A673 (cell line): ENCODE data around the gene FBXL7. TPM values are rescaled to one million over a fixed set of nuclear protein-coding genes. Genes with fewer than 3 reads are reported as not detected.

Experiments used
- BruUV-seq: library from RNA; stranded (reverse); fragments of 400-500 nt; replicated peaks from 2 replicates; lab custom pipeline; 2021; lab: Mats Ljungman, UMichigan
- CTCF ChIA-PET: fragments of 300-600 bp; sonication (Branson Sonifier 250); formaldehyde crosslinking; loops from one replicate; lab custom pipeline; 2022; ENCODE audit warnings: antibody characterized with exemption; lab: Charles Lee
- POLR2A ChIA-PET: fragments of 300-600 bp; sonication (Branson Sonifier 250); formaldehyde crosslinking; loops from one replicate; lab custom pipeline; 2022; ENCODE audit warnings: antibody characterized with exemption; ENCODE audit not compliant: low non-redundant PET; lab: Charles Lee
- DNase-seq: peaks from one replicate; pipeline ENCODE4 v3.0.0-alpha.2; 2015; ENCODE audit warnings: low spot score
- H3K27ac ChIP-seq: fragments of 200-600 bp; sonication (generic); 2 replicates; pipeline ENCODE4 v1.5.1; 2016; ENCODE audit warnings: mixed run types, low read depth, mild to moderate bottlenecking, mixed read lengths, antibody characterized with exemption, low read length; ENCODE audit not compliant: poor library complexity, severe bottlenecking
- H3K27me3 ChIP-seq: fragments of 200-600 bp; sonication (generic); replicated peaks from 2 replicates; pipeline ENCODE4 v1.6.1; 2017; ENCODE audit warnings: mixed run types, low read depth, mild to moderate bottlenecking, mixed read lengths, antibody characterized with exemption, low read length; ENCODE audit not compliant: insufficient read depth, poor library complexity
- H3K36me3 ChIP-seq: fragments of 200-600 bp; sonication (generic); 2 replicates; pipeline ENCODE4 v1.6.1; 2016; ENCODE audit warnings: mixed run types, mild to moderate bottlenecking, mixed read lengths, antibody characterized with exemption, low read length; ENCODE audit not compliant: insufficient read depth, poor library complexity, severe bottlenecking
- H3K4me1 ChIP-seq: fragments of 200-600 bp; sonication (generic); 2 replicates; pipeline ENCODE4 v1.6.1; 2017; ENCODE audit warnings: mixed run types, mild to moderate bottlenecking, mixed read lengths, antibody characterized with exemption, low read length; ENCODE audit not compliant: insufficient read depth, poor library complexity, severe bottlenecking
- H3K4me3 ChIP-seq: fragments of 200-600 bp; sonication (generic); 2 replicates; pipeline ENCODE4 v1.5.1; 2016; ENCODE audit warnings: low read depth, mixed run types, mild to moderate bottlenecking, mixed read lengths, low read length; ENCODE audit not compliant: poor library complexity, severe bottlenecking
- H3K9me3 ChIP-seq: fragments of 200-600 bp; sonication (generic); 2 replicates; pipeline ENCODE4 v1.6.1; 2016; ENCODE audit warnings: mixed run types, low read depth, mild to moderate bottlenecking, mixed read lengths, antibody characterized with exemption, low read length; ENCODE audit not compliant: poor library complexity, severe bottlenecking
- CTCF ChIP-seq: fragments of 300-800, 200-600 bp; sonication (generic); conservative IDR thresholded peaks from 2 replicates; pipeline ENCODE4 v1.5.1; 2017; ENCODE audit warnings: low read depth, mild to moderate bottlenecking, antibody characterized with exemption, low read length, moderate library complexity, mixed read lengths
- EZH2 ChIP-seq: fragments of 200-600 bp; sonication (generic); IDR thresholded peaks from 2 replicates; pipeline ENCODE4 v1.6.1; 2017; ENCODE audit warnings: borderline replicate concordance, low read depth, mild to moderate bottlenecking, mixed read lengths, antibody characterized with exemption, low read length; ENCODE audit not compliant: poor library complexity, severe bottlenecking
- intact Hi-C: fragments of 100-400 bp; cut with micrococcal nuclease; formaldehyde crosslinking; loops from one replicate; pipeline ENCODE4 v1.10.0; 2022; ENCODE audit not compliant: unreplicated experiment
- total RNA-seq: library from RNA; stranded (reverse); gene quantifications from 2 replicates; pipeline ENCODE4 v1.2.3, GENCODE V29; 2021

FBXL7 gene
- total RNA-seq, 1 experiment from 2014 or later, result 5.9 TPM

GRCh38 chr5:15475367-15475766 lies 24.6 kb upstream of the FBXL7 start:
- no peaks in the 10 kb centered on the region for H3K4me1 ChIP-seq
- no TSS peak for BruUV-seq
- intact Hi-C loops, result no loop called here
- ChIA-PET CTCF (no interaction called here), POLR2A (no interaction called here)
- no peaks in the 10 kb centered on the region for H3K36me3 ChIP-seq
- H3K27me3 ChIP-seq, result no peaks in the 10 kb centered on the region
- no peaks in the 10 kb centered on the region for H3K9me3 ChIP-seq
- no peak overlapping the region for H3K4me3 ChIP-seq
- TF ChIP-seq CTCF (no peak), EZH2 (no peak)
- DNase-seq, result no peak
- no peak overlapping the region for H3K27ac ChIP-seq

- DNase-seq, result no peak
- H3K27me3 ChIP-seq, result no peaks in the 10 kb centered on the region
- BruUV-seq, result no TSS peak
- no peaks in the 10 kb centered on the region for H3K36me3 ChIP-seq
- CTCF ChIA-PET, result no interaction called here
- H3K27ac ChIP-seq, result no peak overlapping the region
- no peaks in the 10 kb centered on the region for H3K9me3 ChIP-seq
- POLR2A ChIA-PET, result no interaction called here
- intact Hi-C loops, result no loop called here
- H3K4me1 ChIP-seq, result no peaks in the 10 kb centered on the region
- TF ChIP-seq CTCF (no peak), EZH2 (no peak)
- H3K4me3 ChIP-seq, result no peak overlapping the region
Measured at GRCh38 chr5:15476977-15477376, 23.0 kb upstream of the FBXL7 start.

- intact Hi-C loops, result no loop called here
- TF ChIP-seq CTCF (no peak), EZH2 (no peak)
- no peaks in the 10 kb centered on the region for H3K4me1 ChIP-seq
- H3K9me3 ChIP-seq, result no peaks in the 10 kb centered on the region
- ChIA-PET POLR2A (no interaction called here), CTCF (no interaction called here)
- H3K36me3 ChIP-seq, result no peaks in the 10 kb centered on the region
- no TSS peak for BruUV-seq
- no peak overlapping the region for H3K27ac ChIP-seq
- no peak for DNase-seq
- H3K27me3 ChIP-seq, result no peaks in the 10 kb centered on the region
- H3K4me3 ChIP-seq, result no peak overlapping the region
Measured at GRCh38 chr5:15480436-15480835, 19.5 kb upstream of the FBXL7 start.
